Medulla oblongata (tissue), 1 donor: Measurements from ENCODE around the gene LTA4H.

Experiments used
- DNase-seq: peaks from one replicate; pipeline ENCODE4 v3.0.0-alpha.2; 2015; ENCODE audit errors: extremely low spot score

LTA4H gene

DNA sequence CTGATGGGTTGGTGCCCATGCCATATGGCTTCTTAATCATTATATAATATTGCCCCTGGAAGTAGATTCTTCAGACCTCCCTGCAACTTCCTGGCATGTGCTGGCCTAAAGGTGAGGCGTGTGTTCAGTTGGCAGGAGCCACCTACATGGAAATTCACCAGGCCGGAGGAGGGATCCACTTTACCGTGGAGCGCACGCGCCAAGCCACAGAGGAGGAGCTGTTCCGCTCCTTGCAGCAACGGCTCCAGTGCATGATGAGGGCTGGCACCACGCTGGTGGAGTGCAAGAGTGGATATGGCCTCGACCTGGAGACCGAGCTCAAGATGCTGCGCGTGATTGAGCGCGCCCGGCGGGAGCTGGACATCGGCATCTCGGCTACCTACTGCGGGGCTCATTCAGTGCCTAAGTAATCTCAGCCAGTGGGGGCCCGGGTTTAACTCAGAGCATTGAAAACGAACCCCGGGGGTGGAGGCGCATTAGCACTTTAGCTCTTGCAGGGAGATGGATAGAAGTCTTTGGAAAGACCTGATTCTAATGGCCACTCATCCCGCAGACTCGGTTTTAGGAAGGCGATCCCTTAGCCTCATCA, 78.7 kb downstream of the LTA4H start:
- no peak for DNase-seq

DNA sequence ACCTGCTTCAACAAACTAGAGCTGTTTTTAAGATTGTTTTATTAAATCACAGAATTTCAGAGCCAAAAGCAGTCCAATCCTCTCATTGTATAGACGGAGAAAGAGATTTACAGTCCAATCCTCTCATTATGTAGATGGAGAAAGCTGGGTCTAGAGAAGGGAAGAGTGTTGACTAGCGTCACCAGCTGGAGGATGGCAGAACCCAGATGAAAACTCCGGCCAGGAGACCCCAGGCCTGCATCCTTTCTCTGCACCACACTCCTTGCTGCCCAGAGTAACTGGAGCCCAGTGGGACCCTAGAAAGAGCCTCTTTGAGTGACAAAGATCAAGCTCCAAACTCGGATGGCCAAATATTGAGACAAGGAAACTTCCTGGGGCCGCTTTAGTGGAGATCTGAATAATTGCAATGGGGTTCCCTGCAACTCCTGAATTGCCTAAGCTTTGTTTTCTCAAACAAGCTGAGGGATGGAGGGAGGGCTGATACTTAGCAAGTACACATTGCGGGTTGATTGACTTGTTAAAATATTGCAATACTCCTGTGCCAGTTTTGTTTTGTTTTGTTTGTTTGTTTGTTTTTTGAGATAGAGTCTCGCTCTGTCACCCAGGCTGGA, 79.7 kb downstream of the LTA4H start:
- no peak for DNase-seq

DNA sequence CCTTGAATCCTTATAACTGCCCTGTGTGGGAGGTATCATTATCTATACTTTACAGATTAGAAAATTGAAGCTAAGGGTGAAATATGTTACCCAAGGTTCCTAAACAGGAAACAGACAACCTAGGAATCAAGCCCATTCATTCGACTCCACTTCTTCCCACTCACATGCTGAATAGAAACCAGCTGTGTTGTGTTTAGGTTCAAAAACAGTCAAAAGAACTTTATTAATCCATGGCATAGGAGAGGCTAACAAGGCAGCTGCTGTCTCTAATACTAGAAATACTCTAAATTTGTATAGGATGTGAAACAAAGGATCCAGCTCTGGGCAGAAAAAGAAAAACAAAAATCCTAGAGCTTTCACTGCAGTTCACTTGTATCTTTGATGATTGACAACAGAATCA, 82.4 kb downstream of the LTA4H start:
- no peak for DNase-seq

DNA sequence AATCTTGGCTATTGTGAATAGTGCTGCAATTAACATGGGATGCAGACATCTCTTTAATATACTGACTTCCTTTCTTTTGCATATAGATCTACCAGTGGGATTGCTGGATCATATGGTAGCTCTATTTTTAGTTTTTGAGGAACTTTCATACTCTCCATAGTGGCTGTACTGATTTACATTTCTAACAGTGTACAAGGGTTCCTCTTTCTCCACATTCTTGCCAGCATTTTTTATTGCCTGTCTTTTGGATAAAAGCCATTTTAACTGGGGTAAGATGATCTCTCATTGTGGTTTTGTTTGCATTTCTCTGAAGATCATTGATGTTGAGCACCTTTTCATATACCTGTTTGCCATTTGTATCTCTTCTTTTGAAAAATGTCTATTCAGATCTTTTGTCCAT, 83.9 kb downstream of the LTA4H start:
- no peak for DNase-seq
